Liver (tissue), 3 donors: ENCODE results near the gene RBX1.

Source experiments
- EGR1 ChIP-seq, 2 donors: IDR thresholded peaks; 2 replicates each; pipeline ENCODE4 v1.6.1; 2016 to 2018; ENCODE audit warnings: antibody characterized with exemption in 2 of 2, low read depth in 2 of 2
- GABPA ChIP-seq, 2 donors: IDR thresholded peaks in 1 of 2; conservative IDR thresholded peaks in 1 of 2; 2 replicates each; pipeline ENCODE4 v1.6.1; 2016; ENCODE audit warnings: antibody characterized with exemption in 2 of 2, mild to moderate bottlenecking in 1 of 2, moderate library complexity in 1 of 2
- HNF4A ChIP-seq, 2 donors: conservative IDR thresholded peaks; 2 replicates each; pipeline ENCODE4 v1.6.1; 2016; ENCODE audit warnings: antibody characterized with exemption in 2 of 2, mild to moderate bottlenecking in 2 of 2
- RAD21 ChIP-seq, 2 donors: IDR thresholded peaks; 2 replicates each; pipeline ENCODE4 v1.6.1; 2016; ENCODE audit warnings: antibody characterized with exemption in 2 of 2, mild to moderate bottlenecking in 2 of 2
- RXRA ChIP-seq, 2 donors: IDR thresholded peaks; 2 replicates each; pipeline ENCODE4 v1.6.1; 2017 to 2018; ENCODE audit warnings: antibody characterized with exemption in 2 of 2, mild to moderate bottlenecking in 1 of 2
- TF ChIP-seq, protein P1 (sequence below): fragments of 150-350 bp; IDR thresholded peaks from 2 replicates; pipeline ENCODE4 v1.5.1; 2017; ENCODE audit warnings: improper control_type of control experiment, low read depth, low read length; ENCODE audit not compliant: missing input control
- TF ChIP-seq, protein P2 (sequence below): IDR thresholded peaks from 2 replicates; pipeline ENCODE4 v1.6.1; 2016; ENCODE audit warnings: antibody characterized with exemption, mild to moderate bottlenecking
- donor health status: healthy.
- donor health status: healthy.

DNA sequence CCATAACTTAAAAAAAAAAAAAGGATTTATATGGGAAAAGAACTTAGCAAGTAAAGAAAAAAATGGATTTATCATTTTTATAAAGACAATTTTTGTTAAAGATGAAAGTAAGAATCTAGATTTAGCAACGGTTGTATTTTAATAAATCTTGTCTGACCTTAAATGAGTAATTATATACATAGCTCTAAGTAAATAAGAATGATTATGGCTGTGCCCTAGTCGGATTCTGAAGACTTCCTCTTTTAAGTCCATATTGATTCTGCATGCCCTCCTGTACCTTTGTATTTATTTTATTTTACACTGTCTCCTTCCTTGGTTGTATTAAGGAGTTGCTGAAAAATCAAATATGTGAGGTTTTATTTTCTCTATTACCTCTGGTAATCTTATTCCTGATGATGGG lies 7.1 kb downstream of the RBX1 start:
- TF ChIP-seq, protein P1, sequence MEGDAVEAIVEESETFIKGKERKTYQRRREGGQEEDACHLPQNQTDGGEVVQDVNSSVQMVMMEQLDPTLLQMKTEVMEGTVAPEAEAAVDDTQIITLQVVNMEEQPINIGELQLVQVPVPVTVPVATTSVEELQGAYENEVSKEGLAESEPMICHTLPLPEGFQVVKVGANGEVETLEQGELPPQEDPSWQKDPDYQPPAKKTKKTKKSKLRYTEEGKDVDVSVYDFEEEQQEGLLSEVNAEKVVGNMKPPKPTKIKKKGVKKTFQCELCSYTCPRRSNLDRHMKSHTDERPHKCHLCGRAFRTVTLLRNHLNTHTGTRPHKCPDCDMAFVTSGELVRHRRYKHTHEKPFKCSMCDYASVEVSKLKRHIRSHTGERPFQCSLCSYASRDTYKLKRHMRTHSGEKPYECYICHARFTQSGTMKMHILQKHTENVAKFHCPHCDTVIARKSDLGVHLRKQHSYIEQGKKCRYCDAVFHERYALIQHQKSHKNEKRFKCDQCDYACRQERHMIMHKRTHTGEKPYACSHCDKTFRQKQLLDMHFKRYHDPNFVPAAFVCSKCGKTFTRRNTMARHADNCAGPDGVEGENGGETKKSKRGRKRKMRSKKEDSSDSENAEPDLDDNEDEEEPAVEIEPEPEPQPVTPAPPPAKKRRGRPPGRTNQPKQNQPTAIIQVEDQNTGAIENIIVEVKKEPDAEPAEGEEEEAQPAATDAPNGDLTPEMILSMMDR = no peak
- no peak for TF ChIP-seq HNF4A (conservative IDR thresholded peaks at IDR 0.05)
- no peak for TF ChIP-seq RXRA (IDR thresholded peaks at IDR 0.05)
- TF ChIP-seq GABPA (IDR thresholded peaks at IDR 0.05 in 1 of 2, conservative IDR thresholded peaks at IDR 0.05 in 1 of 2) = no peak
- TF ChIP-seq, protein P2, sequence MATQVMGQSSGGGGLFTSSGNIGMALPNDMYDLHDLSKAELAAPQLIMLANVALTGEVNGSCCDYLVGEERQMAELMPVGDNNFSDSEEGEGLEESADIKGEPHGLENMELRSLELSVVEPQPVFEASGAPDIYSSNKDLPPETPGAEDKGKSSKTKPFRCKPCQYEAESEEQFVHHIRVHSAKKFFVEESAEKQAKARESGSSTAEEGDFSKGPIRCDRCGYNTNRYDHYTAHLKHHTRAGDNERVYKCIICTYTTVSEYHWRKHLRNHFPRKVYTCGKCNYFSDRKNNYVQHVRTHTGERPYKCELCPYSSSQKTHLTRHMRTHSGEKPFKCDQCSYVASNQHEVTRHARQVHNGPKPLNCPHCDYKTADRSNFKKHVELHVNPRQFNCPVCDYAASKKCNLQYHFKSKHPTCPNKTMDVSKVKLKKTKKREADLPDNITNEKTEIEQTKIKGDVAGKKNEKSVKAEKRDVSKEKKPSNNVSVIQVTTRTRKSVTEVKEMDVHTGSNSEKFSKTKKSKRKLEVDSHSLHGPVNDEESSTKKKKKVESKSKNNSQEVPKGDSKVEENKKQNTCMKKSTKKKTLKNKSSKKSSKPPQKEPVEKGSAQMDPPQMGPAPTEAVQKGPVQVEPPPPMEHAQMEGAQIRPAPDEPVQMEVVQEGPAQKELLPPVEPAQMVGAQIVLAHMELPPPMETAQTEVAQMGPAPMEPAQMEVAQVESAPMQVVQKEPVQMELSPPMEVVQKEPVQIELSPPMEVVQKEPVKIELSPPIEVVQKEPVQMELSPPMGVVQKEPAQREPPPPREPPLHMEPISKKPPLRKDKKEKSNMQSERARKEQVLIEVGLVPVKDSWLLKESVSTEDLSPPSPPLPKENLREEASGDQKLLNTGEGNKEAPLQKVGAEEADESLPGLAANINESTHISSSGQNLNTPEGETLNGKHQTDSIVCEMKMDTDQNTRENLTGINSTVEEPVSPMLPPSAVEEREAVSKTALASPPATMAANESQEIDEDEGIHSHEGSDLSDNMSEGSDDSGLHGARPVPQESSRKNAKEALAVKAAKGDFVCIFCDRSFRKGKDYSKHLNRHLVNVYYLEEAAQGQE = no peak
- no peak for TF ChIP-seq EGR1 (IDR thresholded peaks at IDR 0.05; ENCODE audit: low read depth in 2 of 2)
- TF ChIP-seq RAD21 (IDR thresholded peaks at IDR 0.05) = no peak
